Stimulated activated naive CD4-positive, alpha-beta T cell treated with Interleukin-2 at 50 U/mL for 16 hours (primary cell): ENCODE results near the gene KANSL1.

Experiments used
- DNase-seq: peaks from one replicate; lab custom pipeline; 2025; lab: John Stamatoyannopoulos, UW

Gene KANSL1

DNA sequence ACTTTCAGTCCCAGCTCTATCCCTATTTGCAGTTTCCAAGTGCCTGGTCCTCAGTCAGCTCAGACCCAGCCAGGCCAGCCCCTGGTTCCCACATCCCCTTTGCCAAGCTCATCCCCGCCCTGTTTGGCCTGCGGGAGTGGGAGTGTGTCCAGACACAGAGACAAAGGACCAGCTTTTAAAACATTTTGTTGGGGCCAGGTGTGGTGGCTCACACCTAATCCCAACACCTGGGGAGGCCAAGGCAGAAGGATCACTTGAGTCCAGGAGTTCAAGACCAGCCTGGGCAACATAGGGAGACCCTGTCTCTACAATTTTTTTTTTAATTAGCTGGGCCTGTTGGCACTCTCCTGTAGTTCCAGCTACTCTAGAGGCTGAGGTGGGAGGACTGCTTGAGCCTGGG lies 192.5 kb downstream of the KANSL1 start:
- DNase-seq = no peak

- no peak for DNase-seq
Measured at GRCh38 chr17:46000292-46000691, 192.9 kb downstream of the KANSL1 start.

GRCh38 chr17:45999900-46000290 lies 193.3 kb downstream of the KANSL1 start:
- no peak for DNase-seq

GRCh38 chr17:45998987-45999899 lies 194.0 kb downstream of the KANSL1 start, which contains the start of gene STH:
TSS of gene STH (plus strand) at chr17:45999250. CDS start at chr17:45999280, 30 bp downstream.
- DNase-seq = no peak

DNA sequence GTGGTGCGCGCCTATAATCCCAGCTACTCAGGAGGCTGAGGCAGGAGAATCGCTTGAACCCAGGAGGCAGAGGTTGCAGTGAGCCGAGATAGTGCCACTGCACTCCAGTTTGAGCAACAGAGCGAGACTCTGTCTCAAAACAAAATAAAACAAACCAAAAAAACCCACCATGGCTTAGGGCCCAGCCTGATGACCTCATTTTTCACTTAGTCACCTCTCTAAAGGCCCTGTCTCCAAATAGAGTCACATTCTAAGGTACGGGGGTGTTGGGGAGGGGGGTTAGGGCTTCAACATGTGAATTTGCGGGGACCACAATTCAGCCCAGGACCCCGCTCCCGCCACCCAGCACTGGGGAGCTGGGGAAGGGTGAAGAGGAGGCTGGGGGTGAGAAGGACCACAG lies 195.6 kb downstream of the KANSL1 start:
- no peak for DNase-seq

DNA sequence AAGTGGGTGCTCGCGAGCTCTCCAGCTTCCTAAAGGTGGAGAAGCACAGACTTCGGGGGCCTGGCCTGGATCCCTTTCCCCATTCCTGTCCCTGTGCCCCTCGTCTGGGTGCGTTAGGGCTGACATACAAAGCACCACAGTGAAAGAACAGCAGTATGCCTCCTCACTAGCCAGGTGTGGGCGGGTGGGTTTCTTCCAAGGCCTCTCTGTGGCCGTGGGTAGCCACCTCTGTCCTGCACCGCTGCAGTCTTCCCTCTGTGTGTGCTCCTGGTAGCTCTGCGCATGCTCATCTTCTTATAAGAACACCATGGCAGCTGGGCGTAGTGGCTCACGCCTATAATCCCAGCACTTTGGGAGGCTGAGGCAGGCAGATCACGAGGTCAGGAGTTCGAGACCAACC lies 196.1 kb downstream of the KANSL1 start:
- no peak for DNase-seq

- DNase-seq = no peak
Measured at GRCh38 chr17:45996282-45996937, 196.8 kb downstream of the KANSL1 start.

DNA sequence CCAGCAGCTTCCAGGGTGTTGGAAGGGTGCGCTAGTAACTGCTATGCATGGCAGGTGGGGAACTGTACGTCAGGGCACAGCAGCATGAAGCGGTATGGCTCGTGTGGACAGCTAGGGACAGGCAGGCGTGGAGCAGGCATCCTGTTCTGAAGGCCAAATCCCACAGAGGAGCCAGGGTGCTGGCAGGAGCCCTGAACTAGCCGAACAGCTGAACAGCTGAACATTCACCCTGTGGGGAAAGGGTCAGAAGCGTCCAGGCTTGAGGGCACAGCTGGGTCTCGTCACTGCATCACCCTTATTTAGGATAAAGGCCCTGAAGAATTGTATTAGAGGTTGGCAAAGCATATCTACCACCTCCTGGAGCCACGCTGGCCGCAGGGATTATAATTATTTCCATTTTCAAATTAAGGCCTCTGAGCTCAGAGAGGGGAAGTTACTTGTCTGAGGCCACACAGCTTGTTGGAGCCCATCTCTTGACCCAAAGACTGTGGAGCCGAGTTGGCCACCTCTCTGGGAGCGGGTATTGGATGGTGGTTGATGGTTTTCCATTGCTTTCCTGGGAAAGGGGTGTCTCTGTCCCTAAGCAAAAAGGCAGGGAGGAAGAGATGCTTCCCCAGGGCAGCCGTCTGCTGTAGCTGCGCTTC lies 197.5 kb downstream of the KANSL1 start:
- DNase-seq = no peak

DNA sequence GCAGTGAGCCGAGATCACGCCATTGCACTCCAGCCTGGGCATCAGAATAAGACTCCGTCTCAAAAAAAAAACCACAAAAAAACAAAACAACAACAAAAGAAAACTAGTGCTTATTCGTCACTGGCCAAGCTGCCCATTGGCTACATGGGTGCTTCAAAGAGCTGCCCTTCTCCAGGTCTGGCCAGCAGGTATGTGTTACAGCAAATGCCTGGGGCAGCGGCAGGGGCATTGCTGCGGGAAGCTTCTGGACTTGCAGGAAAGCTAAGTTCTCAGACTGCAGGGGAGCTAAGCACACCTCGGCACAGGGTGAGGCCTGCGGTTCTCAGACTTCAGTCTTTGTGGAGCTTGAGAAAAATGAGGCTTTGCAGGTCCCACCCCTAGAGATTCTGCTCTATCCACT lies 198.2 kb downstream of the KANSL1 start:
- DNase-seq = no peak

GRCh38 chr17:45993962-45994627 lies 199.1 kb downstream of the KANSL1 start:
- no peak for DNase-seq

DNA sequence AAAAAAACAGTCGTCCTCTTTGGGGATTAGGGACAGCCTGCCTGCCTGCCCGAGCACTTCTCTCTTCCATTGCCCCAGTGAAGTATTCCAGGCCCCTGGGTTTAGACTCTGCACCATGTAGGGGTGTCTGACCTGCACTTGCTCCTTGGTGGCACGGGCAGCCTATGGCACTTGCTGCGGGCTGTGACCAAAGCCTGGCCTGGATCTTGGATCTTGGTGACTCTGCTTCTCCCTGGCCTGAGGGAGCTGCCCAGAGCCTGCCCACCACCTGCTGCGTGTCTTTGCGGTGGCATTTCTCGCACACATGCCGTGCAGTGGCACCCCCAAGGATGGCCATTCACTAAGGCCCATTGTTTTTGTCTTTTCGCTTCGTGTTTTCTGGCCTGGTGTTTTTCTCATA lies 200.3 kb downstream of the KANSL1 start:
- no peak for DNase-seq

GRCh38 chr17:45992175-45992574 lies 201.1 kb downstream of the KANSL1 start:
- no peak for DNase-seq

DNA sequence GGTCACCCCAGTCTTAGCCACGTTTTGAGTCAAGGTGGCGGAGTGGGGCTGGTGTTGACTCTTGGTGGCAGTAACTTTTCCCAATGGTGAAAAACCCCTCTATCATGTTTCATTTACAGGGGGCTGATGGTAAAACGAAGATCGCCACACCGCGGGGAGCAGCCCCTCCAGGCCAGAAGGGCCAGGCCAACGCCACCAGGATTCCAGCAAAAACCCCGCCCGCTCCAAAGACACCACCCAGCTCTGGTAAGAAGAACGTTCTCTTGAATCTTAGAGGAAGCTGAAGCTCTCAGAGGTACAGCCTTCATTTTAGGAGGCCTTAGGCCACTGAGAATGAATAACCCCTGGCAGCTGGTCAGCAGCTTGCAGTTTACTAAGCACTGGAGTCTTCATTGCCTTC lies 201.9 kb downstream of the KANSL1 start:
- no peak for DNase-seq

- no peak for DNase-seq
Measured at GRCh38 chr17:45990886-45991285, 202.3 kb downstream of the KANSL1 start.

DNA sequence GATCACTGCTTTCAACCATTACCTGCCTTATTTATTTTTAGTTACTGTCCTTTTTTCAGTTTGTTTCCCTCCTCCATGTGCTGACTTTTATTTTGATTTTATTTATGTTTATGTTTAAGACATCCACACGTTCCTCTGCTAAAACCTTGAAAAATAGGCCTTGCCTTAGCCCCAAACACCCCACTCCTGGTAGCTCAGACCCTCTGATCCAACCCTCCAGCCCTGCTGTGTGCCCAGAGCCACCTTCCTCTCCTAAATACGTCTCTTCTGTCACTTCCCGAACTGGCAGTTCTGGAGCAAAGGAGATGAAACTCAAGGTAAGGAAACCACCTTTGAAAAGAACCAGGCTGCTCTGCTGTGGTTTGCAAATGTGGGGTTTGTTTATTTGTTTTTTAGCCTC lies 203.5 kb downstream of the KANSL1 start:
- DNase-seq = no peak

- DNase-seq = no peak
Measured at GRCh38 chr17:45987706-45988105, 205.5 kb downstream of the KANSL1 start.

DNA sequence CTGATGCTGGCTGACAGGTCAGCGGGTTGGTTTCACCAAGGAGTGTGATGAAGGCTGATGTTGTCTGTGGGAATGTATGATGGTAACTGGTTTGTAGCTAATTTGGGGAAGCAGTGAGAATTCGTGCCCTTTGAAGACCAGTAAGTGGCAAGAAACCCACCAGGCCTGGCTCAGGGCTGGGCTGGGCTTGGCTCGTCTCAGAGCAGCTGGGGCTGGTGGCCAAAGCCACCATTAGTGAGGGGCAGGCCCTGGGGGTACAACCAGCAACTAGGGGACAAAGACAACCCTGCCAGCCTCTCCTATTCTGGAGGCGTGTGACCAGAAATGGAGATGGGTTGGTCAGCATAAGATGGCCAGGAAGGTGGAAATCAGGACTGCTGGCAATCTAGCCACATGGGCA lies 207.2 kb downstream of the KANSL1 start:
- DNase-seq = no peak

GRCh38 chr17:45985447-45985846 lies 207.8 kb downstream of the KANSL1 start:
- DNase-seq = no peak

GRCh38 chr17:45984368-45984767 lies 208.9 kb downstream of the KANSL1 start:
- no peak for DNase-seq

DNA sequence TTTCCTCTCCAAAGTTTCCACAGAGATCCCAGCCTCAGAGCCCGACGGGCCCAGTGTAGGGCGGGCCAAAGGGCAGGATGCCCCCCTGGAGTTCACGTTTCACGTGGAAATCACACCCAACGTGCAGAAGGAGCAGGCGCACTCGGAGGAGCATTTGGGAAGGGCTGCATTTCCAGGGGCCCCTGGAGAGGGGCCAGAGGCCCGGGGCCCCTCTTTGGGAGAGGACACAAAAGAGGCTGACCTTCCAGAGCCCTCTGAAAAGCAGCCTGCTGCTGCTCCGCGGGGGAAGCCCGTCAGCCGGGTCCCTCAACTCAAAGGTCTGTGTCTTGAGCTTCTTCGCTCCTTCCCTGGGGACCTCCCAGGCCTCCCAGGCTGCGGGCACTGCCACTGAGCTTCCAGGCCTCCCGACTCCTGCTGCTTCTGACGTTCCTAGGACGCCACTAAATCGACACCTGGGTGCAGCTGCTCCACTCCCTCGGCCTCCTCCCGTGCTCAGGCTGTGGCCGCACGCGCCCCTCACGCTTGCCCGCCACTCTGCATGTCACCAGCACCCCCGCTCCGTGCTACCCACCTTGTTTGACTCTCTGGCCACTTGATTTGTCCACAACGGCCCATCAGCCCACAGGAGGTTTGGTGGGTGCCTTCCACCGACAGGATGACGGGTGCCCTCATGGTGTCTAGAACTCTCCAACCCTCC lies 209.5 kb downstream of the KANSL1 start:
- DNase-seq = no peak

- DNase-seq = no peak
Measured at GRCh38 chr17:45982791-45983613, 210.2 kb downstream of the KANSL1 start.
